Right ventricle myocardium superior (tissue), 1 donor: ENCODE results near the gene SPIRE1. TPM values are rescaled to one million over a fixed set of nuclear protein-coding genes. Genes with fewer than 3 reads are reported as not detected.
A peak's percentile ranks its signal among the peaks of the same experiment; 100 is the strongest.
"Not testable (repeated sequence)": the region's sequence is repeated elsewhere in the genome, so short reads cannot be mapped to it uniquely, and the experiment has no call there.

Experiments
- ATAC-seq: fragments of 200-7000 bp; cut with Tn5 transposase; one replicate; pipeline ENCODE4 v1.9.1; 2020; ENCODE audit warnings: mild to moderate bottlenecking; ENCODE audit not compliant: poor library complexity
- DNase-seq: peaks from one replicate; pipeline ENCODE4 v3.0.0-alpha.2; 2020
- intact Hi-C: fragments of 100-400 bp; cut with DNase I; formaldehyde crosslinking; loops from one replicate; pipeline ENCODE4 v1.11.2; 2022
- total RNA-seq: library from RNA; stranded (reverse); fragmentation: NEBNext Ultra II Directional; extraction: Animal tissue kit (Norgen Biotek cat#: 25700); gene quantifications from one replicate; pipeline ENCODE4 v1.2.1, GENCODE V29; 2021
- donor health status: DM: no; HTN: yes; CAD: no; lungs with severe emphysema.

The SPIRE1 gene
- total RNA-seq, 1 donor from 2014 or later, result 33.5 TPM

DNA sequence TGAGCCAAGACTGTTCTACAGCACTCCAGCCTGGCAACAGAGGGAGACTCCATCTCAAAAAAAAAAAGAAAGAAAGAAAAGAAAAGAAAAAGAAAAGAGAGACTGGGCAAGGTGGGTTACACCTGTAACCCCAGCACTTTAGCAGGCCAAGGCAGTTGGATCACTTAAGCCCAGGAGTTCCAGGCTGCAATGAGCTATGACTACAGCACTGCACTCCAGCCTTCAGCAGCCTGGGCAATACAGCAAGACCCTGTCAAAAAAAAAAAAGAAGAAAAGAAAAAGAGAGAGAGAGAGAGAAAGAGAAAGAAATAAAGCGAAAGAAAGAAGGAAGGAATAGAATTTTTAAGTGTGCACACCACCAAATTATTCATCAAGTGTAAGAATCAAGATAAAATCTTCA lies 2.9 kb downstream of the SPIRE1 start:
- ATAC-seq, result no peak

DNA sequence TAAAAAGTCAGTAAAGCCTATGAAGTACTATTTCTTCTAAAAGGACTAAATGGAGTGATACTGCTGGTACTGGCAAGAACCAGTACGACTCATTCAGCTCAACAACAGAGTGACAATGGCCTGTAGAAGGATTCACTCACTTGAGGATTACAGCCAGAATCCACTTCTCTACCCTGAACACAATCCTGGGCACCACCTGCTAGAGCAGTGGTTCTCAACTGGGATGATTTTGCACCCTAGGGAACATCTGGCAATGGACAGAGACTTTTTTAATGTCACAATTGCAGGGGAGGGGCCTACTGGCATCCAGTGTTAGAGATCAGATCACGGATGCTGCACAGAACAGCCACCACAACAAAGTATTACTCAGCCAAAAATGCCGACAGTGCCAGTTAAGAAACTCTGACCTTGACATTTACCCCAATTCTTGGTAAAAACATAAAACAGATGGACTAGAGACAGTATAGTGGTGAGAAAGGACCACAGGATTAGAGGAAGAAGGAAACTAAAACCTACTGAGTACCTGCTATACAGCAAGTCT lies 5.0 kb downstream of the SPIRE1 start:
- intact Hi-C loops, result no loop called here
- no peak for ATAC-seq

More for the DNA sequence above, 2.9 kb downstream of the SPIRE1 start:
- intact Hi-C loops, result loop anchor here (5.0 kb wide), 1 partner anchor 118 kb away; no protein-coding TSS in a partner anchor
- DNase-seq, result no peak

DNA sequence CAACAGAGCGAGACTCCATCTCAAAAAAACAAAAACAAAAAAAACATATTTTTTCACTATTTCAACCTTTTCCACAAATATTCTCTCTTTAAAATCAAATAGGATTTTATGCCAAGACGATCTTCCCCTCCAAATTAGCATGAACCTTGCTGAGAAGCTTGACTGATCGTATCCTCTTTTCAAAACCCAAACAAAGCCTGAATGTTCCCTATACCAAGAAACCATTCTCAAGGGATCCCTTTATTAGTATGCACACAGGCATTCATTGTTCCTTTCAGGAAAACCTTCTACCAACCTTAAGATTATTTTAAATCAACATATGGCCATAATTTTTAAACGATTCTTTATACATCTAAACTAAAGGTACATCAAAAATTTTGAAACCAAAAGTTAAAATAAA lies 6.3 kb downstream of the SPIRE1 start:
- intact Hi-C loops, result no loop called here

More for the DNA sequence above, 5.0 kb downstream of the SPIRE1 start:
- no peak for DNase-seq

DNA sequence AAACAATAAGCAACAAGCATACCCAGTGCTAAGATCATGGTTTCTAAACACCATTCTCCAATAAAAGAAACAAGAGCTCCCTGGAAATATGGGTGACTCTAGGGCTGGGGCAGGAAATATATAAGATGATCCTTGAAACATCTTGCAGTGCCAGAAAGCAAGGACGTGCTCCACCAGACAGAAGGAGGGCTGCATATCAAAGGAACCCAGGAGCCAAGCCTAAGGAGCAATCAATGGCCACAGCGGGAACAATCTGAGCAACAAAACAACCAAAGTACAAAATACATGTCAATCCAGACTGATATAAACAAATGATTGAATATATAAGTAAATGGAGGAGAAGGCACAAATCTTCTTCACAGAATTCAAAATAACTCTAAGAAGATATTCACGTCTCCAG lies 10.1 kb downstream of the SPIRE1 start:
- no peak for ATAC-seq
- no peak for DNase-seq
- intact Hi-C loops, result no loop called here

More for the DNA sequence above, 6.3 kb downstream of the SPIRE1 start:
- ATAC-seq, result no peak
- no peak for DNase-seq

DNA sequence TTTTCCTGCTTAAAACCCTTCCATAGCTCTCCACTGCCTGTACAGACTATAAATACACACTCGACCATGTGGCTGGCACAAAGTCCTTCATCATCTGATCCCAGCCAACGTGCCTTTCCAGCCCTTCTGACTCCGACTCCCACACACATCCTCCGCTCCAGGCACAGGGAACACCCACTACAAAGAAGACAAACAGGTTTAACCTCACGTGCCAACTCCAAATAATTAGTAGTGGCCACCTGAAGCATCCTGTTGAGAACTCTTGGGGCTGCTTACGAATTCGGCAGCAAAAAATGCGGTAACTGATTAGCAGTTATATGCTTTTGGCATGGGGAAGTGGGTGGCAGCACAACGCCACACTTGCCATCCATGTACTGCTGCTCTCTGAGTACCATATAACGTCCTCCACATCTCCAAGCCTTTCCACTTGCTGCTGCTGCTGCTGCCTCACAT lies 12.1 kb downstream of the SPIRE1 start:
- DNase-seq, result peak; percentile 61
- intact Hi-C loops, result no loop called here
- peak; percentile 95 for ATAC-seq

DNA sequence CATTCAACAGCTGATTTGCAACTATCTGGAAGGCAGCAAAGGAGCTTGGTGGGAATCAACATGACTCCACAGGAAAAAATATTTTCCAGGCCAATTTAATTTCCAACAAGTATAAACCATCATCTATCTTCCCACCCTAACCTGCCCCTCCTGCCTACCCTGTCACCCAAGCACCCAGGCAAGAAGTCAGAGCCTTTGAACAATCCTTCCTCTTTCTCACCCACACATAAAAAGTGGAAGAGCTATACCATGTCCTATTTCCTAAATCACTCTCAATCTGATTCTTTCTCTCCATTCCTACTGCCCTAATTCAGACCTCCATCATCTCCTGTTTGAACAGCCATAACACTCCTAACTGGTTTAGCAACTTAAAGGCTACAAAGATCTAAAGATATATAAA lies 12.7 kb downstream of the SPIRE1 start:
- no peak for DNase-seq
- intact Hi-C loops, result no loop called here
- peak; percentile 2 for ATAC-seq

DNA sequence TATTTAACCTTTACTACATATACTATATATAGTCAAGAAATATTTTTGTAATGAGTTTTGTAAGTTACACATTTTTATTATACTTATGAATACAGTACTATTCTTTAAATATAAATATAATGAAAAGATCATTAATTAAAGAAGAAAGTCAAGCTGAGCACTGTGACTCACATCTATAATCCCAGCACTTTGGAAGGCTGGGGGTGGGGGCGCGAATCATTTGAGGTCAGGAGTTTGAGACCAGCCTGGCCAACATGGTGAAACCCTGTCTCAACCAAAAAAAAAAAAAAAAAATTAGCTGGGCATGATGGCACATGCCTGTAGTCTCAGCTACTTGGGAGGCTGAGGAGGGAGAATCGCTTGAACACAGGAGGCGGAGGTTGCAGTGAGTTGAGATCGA lies 14.2 kb downstream of the SPIRE1 start:
- ATAC-seq, DNase-seq, intact Hi-C loops: not testable (repeated sequence)

DNA sequence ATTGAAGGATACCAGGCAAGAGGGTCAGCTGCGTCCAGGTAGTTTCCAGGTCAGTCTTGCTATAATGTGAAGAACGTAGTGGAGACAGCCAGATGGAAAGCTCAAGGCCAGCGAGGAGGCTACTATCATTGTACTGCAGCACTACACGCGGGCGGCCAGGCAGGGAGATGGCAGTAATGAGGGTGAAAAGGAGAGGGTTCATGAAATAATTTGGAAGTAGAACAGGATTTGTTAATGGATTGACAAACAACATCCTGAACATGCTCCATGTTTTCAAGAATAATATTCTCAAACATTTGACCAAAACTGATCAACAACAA lies 17.1 kb downstream of the SPIRE1 start:
- peak; percentile 38 for ATAC-seq
- intact Hi-C loops, result no loop called here
- DNase-seq, result no peak

DNA sequence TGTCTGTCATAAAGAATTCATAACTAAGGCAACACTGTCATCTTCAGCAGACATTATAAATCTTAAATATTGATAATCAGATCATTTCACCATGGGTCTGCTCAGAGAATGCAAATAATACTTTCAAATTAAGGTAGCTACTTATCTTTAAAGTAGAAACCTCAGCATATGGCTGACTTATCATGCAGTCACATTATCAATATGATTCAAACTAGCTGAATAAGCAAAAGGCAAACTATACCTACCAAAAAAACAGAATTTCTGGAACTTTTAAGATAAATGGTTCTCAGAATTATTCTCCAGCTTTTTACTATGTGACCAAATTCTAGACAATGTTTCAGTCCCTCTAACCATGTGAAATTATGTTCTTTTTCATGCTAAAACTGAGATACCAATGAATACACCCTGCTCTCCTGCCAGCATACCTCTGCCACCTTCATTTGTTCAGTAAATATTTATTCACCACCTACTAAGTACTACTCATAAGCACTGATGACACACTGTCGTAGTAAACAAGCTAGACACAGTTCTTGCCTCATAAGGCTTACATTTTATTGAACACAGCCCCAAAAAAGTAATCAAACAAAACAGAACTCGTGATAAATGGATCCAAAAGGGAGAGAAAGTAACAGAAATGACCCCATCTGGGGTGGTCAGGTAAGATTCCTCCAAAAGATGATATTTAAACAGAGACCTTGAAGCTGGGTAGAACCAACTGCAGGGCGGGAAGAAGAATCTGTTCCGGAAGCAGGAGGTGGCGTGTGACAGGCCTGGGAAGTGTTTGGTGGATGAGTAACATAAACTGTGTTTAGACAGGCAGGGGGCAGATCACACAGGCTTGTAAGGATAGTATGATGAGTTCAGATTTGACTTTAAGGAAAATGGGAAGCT lies 17.7 kb downstream of the SPIRE1 start:
- intact Hi-C loops, result no loop called here
- ATAC-seq, result peak; percentile 74
- DNase-seq, result no peak

DNA sequence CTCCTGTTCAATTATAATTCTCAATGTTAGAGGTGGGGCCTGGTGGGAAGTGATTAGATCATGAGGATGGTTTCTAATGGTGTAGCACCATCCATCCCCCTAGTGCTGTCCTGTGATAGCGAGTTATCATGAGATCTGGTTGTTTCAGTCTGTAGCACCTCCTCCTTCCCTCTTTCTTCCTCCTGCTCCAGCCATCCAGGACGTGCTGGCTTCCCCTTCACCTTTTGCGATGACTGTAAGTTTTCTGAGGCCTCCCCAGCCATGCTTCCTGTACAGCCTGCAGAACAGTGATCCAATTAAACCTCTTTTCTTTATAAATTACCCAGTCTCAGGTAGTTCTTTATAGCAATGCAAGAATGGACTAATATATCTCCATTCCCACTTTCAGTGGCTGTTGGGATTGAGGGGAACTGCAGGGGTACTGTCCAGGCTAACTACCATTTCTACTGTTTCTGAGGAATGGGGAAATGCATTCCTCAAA lies 19.2 kb downstream of the SPIRE1 start:
- no peak for ATAC-seq
- intact Hi-C loops, result no loop called here
- DNase-seq, result no peak

DNA sequence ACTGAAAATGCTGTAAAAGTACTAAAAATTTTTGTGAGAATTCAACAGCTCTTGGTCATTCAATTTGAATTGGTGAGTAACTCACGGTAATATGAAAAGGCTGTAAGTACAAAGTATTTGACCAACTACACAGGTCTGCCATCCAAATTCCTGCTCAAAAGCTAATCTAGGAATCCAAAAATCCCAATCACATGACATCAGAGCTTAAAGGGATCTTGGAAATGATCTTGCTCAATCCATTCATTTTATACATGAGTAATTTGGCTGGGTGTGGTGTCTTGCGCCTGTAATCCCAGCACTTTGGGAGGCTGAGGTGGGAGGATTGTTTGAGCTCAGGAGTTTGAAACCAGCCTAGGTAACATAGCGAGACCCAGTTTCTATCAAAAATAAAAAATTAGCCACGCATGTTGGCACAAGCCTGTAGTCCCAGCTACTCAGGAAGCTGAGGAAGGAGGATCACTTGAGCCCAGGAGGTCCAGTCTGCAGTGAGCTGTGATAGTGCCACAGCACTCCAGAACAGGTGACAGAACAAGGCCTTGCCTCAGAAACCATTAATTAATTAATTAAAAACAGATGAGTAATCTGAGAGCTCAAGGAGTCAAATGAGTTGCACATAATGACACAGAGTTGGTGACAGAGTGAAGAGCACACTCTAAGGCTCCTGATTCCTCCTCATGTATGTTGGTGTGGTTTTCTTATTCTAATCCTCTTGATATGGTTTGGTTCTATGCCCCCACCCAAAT lies 19.8 kb downstream of the SPIRE1 start:
- DNase-seq (no peak), ATAC-seq (no peak)
- intact Hi-C loops, result no loop called here

DNA sequence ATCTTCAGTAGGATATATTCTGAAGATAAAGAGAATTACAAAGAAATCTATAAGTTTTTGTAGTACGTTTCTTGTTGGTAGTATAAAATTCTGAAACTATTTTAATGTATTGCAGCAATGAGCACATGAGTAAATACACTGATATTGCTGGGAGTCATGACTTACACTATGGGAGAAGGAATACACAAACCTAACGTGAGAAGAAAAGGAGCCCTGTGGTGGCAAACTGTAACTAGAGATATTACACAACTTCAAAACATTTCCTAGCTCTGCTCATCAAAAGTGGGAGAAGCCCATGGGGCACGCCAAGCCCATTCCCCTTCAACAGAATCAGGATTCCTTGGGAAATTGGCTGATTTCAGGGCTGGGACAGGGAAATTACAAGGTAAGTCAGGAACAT lies 20.5 kb downstream of the SPIRE1 start:
- intact Hi-C loops, result no loop called here
- DNase-seq (no peak), ATAC-seq (no peak)

DNA sequence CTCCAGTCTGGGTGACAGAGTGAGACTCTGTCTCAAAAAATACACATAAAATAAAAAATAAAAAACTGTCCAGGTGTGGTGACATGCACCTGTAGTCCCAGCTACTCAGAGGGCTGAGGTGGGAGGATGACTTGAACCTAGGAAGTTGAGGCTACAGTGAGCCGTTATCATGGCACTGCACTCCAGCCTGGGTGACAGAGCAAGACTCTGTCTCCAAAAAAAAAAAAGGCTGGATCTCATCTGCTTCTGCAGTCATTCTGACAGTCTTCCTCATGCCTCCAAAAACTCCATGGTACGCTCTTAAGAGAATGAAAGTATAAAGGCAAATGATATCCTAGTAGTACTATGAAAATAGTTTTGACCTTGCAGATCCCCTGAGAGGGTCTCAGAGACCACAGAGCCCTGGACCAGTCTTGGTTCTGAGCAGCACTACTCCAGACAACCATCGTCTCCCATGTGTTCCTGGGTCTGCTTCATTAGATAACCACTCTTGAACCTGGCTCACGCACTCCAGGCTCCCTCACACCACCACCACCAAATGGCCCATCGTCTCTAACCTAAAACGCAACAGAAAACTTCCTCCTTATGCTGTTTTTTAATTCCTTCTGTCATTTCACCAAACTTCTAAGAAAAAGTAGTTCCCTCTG lies 26.0 kb downstream of the SPIRE1 start:
- no peak for ATAC-seq
- no peak for DNase-seq
- intact Hi-C loops, result no loop called here

DNA sequence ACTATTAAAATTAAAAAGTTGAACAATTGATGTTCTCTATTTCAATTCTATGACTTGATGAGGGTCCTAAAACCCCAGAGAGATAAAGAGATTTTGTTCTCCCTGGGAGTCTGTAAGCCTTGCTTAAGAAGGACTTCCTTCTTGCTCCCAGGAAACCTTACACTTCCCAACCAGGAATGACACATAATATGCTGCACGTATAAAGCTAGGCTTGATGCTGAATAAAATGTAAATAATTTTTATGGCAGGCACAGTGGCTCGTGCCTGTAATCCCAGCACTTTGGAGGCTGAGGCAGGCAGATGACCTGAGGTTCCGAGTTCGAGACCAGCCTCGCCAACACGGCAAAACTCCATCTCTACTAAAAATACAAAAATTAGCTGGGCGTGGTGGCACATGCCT lies 27.8 kb downstream of the SPIRE1 start:
- DNase-seq, result no peak
- no peak for ATAC-seq
- intact Hi-C loops, result no loop called here

DNA sequence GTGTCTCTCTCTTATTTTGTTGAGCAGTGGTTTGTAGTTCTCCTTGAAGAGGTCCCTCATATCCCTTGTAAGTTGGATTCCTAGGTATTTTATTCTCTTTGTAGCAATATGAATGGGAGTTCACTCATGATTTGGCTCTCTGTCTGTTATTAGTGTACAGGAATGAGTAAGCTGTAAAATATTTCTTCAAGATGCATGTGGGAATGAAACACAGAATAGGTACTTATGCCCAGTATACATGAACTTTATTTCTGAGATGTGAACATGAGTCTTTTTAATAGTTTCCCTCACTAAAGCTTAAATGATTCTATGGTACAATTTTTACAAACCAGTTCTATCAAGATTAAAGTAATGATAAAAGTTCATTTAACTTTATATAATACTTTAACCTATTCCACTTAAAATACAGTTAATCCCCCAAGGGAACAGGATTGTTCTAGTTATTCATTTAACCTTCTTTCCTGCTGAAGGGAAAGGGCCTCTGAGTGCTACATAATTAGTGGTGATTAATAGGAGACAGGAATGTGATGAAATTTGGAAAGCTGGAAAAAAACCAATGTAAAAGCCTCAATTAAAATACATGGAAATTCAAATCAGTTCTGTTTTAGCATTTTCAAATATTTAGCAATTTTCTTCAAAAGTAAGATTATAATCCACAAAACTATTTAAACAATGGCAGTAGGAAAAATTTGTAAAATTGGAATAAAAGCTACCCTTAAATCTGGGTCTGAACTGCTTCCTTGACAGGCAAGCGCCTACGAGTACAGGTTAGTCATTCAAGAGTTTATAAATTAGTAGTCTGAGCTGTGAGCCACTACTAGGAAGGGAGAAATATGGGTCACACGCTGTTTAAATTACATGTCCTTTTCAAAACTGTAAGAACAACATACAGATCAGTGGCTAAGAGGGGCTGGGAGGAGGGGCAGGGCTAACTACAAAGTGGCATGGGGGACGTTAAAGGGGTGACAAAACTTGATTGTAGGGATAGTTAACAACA lies 28.9 kb downstream of the SPIRE1 start:
- no peak for ATAC-seq
- no peak for DNase-seq
- intact Hi-C loops, result loop anchor here (5.0 kb wide), 1 partner anchor 67 kb away; no protein-coding TSS in a partner anchor

DNA sequence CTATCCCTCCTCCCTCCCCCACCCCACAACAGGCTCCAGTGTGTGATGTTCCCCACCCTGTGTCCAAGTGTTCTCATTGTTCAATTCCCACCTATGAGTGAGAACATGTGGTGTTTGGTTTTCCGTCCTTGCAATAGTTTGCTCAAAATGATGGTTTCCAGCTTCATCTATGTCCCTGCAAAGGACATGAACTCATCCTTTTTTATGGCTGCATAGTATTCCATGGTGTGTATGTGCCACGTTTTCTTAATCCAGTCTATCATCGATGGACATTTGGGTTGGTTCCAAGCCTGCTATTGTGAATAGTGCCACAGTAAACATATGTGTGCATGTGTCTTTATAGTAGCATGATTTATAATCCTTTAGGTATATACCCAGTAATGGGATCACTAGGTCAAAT lies 30.7 kb downstream of the SPIRE1 start:
- intact Hi-C loops, result loop anchor here (5.0 kb wide), 1 partner anchor 65 kb away; no protein-coding TSS in a partner anchor
- DNase-seq, ATAC-seq: not testable (repeated sequence)

DNA sequence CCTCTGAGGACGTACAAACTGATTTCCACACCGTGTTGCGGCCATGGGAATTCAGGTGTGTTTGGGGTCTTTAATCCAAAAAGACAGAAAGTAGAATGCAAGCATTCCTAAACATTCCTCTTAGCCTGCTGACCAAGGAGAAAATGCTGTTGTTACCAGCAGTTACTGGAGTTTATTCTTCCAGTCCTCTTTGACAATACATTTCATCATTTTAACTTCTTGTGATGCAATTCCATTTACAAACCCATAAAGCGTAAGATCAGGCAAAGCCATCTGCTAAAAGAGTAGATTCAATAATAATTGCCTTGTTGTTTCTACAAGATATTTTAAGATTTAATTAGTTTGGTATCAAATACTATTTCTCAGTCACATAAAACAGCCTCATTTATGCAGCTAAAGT lies 32.7 kb downstream of the SPIRE1 start:
- no peak for ATAC-seq
- DNase-seq, result no peak
- intact Hi-C loops, result loop anchor here (5.0 kb wide), 1 partner anchor 63 kb away; no protein-coding TSS in a partner anchor
